ENCODE data around the gene LACRT. TPM values are rescaled to one million over a fixed set of nuclear protein-coding genes. Genes with fewer than 3 reads are reported as not detected.

The LACRT gene
- total and polyA plus RNA-seq, 2 of the 8 experiments (the other 6 are each of a cell fraction or from before 2014, with no cell fraction given) = not detected

- POLR2A ChIA-PET (ENCODE audit: partially characterized antibody) = interaction anchor here (0.8 kb wide), 1 partner anchor 18 kb away, joined by 3 read pairs; no protein-coding TSS in a partner anchor
Observed at GRCh38 chr12:54584128-54584527, 50.6 kb downstream of the LACRT start.

More at GRCh38 chr12:54584128-54584527, 50.6 kb downstream of the LACRT start:
- Histone ChIP-seq H3K23ac (ENCODE audit: insufficient read length) (no peak overlapping the region), H4K8ac (ENCODE audit: extremely low read depth, insufficient read depth, low read length) (no peak overlapping the region), H3K79me2 (ENCODE audit: control insufficient read depth in 1 of 2, insufficient read depth in 2 of 2, low read length in 2 of 2) (no peaks in the 10 kb centered on the region), H3K27ac (ENCODE audit: low read depth, low read length) (no peak overlapping the region), H2BK120ac (replicated peaks; ENCODE audit: low read depth, low read length) (no peak overlapping the region), H2AFZ (ENCODE audit: low read length) (no peak overlapping the region), H2BK5ac (ENCODE audit: low read depth, low read length) (no peak overlapping the region), H3K14ac (ENCODE audit: insufficient read length) (no peak overlapping the region), H3K56ac (replicated peaks; ENCODE audit: insufficient read length, low read depth, low read length) (no peak overlapping the region), H3K36me3 (ENCODE audit: control insufficient read depth in 2 of 4, insufficient read depth in 4 of 4, low read length in 3 of 4) (no peaks in the 10 kb centered on the region), H3K4me2 (ENCODE audit: insufficient read depth in 1 of 2, low read depth in 2 of 2, low read length in 2 of 2) (no peak overlapping the region), H2BK15ac (ENCODE audit: low read length) (no peak overlapping the region), H2AK5ac (ENCODE audit: low read depth, low read length) (no peak overlapping the region), H2BK20ac (ENCODE audit: low read length) (no peak overlapping the region), H4K91ac (replicated peaks; ENCODE audit: insufficient read length, low read length) (no peak overlapping the region), H2BK12ac (ENCODE audit: low read depth, low read length) (no peak overlapping the region), H3K4ac (replicated peaks; ENCODE audit: insufficient read length, low read depth, low read length) (no peak overlapping the region), H4K20me1 (replicated peaks in 1 of 2; ENCODE audit: control insufficient read depth in 1 of 2, insufficient read depth in 2 of 2, low read length in 2 of 2) (no peaks in the 10 kb centered on the region), H3K23me2 (ENCODE audit: low read depth, low read length) (peaks cover 7% of the 10 kb centered on the region; the same call in 1 of the 2 replicates), H3K79me1 (ENCODE audit: low read depth, low read length) (no peaks in the 10 kb centered on the region; the same call in 1 of the 2 replicates), H3K9me3 (ENCODE audit: insufficient read depth in 2 of 2, low read depth in 1 of 2, low read length in 1 of 2) (no peaks in the 10 kb centered on the region), H3K18ac (ENCODE audit: extremely low read depth, low read length) (no peak overlapping the region), H3K4me1 (replicated peaks in 1 of 4; ENCODE audit: control insufficient read depth in 3 of 4, insufficient read depth in 4 of 4, low read length in 3 of 4) (peaks cover 0 to 21% (median 12%) of the 10 kb centered on the region in 4 experiments; a peak in 6 of 7 replicates), H3K4me3 (ENCODE audit: extremely low read depth in 1 of 4, insufficient read depth in 2 of 4, low read depth in 3 of 4, low read length in 4 of 4) (no peak overlapping the region), H3K27me3 (replicated peaks in 1 of 4; ENCODE audit: control insufficient read depth in 3 of 4, extremely low read depth in 1 of 4, insufficient read depth in 3 of 4, low read length in 3 of 4) (peaks cover 0 to 22% (median 16%) of the 10 kb centered on the region in 4 experiments; a peak in 6 of 7 replicates), H4K5ac (ENCODE audit: insufficient read length, low read depth, low read length) (no peak overlapping the region), H3K9ac (replicated peaks in 1 of 4; ENCODE audit: extremely low read depth in 1 of 4, low read depth in 3 of 4, low read length in 3 of 4) (no peak overlapping the region)
- TF ChIP-seq SIRT6 (IDR thresholded peaks at IDR 0.05; ENCODE audit: low read length) (no peak), TCF12 (IDR thresholded peaks at IDR 0.05; ENCODE audit: low read depth, low read length) (no peak), POLR2AphosphoS5 (IDR thresholded peaks at IDR 0.05; ENCODE audit: low read depth, low read length) (no peak), SP4 (IDR thresholded peaks at IDR 0.05; ENCODE audit: low read length) (no peak), MAX (IDR thresholded peaks at IDR 0.05) (no peak), CHD2 (IDR thresholded peaks at IDR 0.05; ENCODE audit: low read length) (no peak)
- TF ChIP-seq, protein P1, sequence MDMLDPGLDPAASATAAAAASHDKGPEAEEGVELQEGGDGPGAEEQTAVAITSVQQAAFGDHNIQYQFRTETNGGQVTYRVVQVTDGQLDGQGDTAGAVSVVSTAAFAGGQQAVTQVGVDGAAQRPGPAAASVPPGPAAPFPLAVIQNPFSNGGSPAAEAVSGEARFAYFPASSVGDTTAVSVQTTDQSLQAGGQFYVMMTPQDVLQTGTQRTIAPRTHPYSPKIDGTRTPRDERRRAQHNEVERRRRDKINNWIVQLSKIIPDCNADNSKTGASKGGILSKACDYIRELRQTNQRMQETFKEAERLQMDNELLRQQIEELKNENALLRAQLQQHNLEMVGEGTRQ (IDR thresholded peaks at IDR 0.05; ENCODE audit: low read length) = no peak
- FAIRE-seq = no peak
- 91% methylated on average over 9 of the region's 9 CpGs; no CpG with 5 or more reads in 1 of the 2 experiments for WGBS, 2 experiments (ENCODE audit: extremely low coverage in 1 of 2, insufficient coverage in 1 of 2, insufficient read length in 1 of 2, insufficient replicate concordance in 2 of 2, low coverage in 1 of 2, low lambda C conversion rate in 2 of 2, missing lambda C conversion rate in 1 of 2)
- DNase-seq (ENCODE audit: low read depth in 1 of 2, low spot score in 2 of 2) = no peak
- CTCF ChIA-PET (ENCODE audit: partially characterized antibody) = interaction anchor here (0.6 to 10.0 kb wide), 9 partner anchors 7 to 362 kb away, joined by 3 to 99 read pairs (median 5); partner anchors contain the start of gene PPP1R1A

Measured in H1 (cell line).